ENCODE results near the gene TAS2R16.

- TF ChIP-seq CTCF (conservative IDR thresholded peaks at IDR 0.05; ENCODE audit: low read length) (no peak), EZH2phosphoT487 (IDR thresholded peaks at IDR 0.05; ENCODE audit: borderline replicate concordance, low read depth, low read length) (no peak)
These were observed 6.5 kb downstream of the TAS2R16 start for GRCh38 chr7:122989041-122989440.
